H1 (cell line): Measurements from ENCODE around the gene ATP2A3. TPM values are rescaled to one million over a fixed set of nuclear protein-coding genes. Genes with fewer than 3 reads are reported as not detected.

Experiments
- CTCF ChIA-PET: fragments of 300-600 bp; sonication (Branson Sonifier 250); formaldehyde crosslinking; loops from one replicate; lab custom pipeline; 2021; ENCODE audit not compliant: partially characterized antibody; lab: Charles Lee
- POLR2A ChIA-PET: fragments of 300-600 bp; sonication (Branson Sonifier 250); formaldehyde crosslinking; loops from one replicate; lab custom pipeline; 2021; ENCODE audit warnings: inconsistent platforms; ENCODE audit not compliant: partially characterized antibody; lab: Charles Lee
- DNase-seq, 2 experiments: peaks; one replicate each; pipeline versions ENCODE4 v3.0.0 to v3.0.0-alpha.2; 2010 to 2022; ENCODE audit warnings: low spot score in 2 of 2, low read depth in 1 of 2, mixed read lengths in 1 of 2
- FAIRE-seq: peaks from 2 replicates; lab custom pipeline; 2011; peaks lifted over from hg19 to GRCh38; lab: Jason Lieb, UNC
- H2AFZ ChIP-seq: 2 replicates; pipeline ENCODE4 v1.8.1; 2012; ENCODE audit warnings: low read length, inconsistent platforms
- H2AK5ac ChIP-seq: 2 replicates; pipeline ENCODE4 v1.6.1; 2013; ENCODE audit warnings: low read depth, low read length
- H2BK120ac ChIP-seq: replicated peaks from 2 replicates; pipeline ENCODE3; 2013; ENCODE audit warnings: low read depth, low read length, inconsistent platforms
- H2BK12ac ChIP-seq: 2 replicates; pipeline ENCODE4 v1.6.1; 2013; ENCODE audit warnings: low read depth, low read length
- H2BK15ac ChIP-seq: 2 replicates; pipeline ENCODE4 v1.6.1; 2013; ENCODE audit warnings: low read length
- H2BK20ac ChIP-seq: 2 replicates; pipeline ENCODE4 v1.6.1; 2013; ENCODE audit warnings: low read length
- H2BK5ac ChIP-seq: 2 replicates; pipeline ENCODE4 v1.6.1; 2013; ENCODE audit warnings: low read depth, low read length
- H3K14ac ChIP-seq: 2 replicates; pipeline ENCODE4 v1.6.1; 2013; ENCODE audit warnings: inconsistent platforms; ENCODE audit not compliant: insufficient read length
- H3K18ac ChIP-seq: 2 replicates; pipeline ENCODE4 v1.6.1; 2013; ENCODE audit warnings: low read length; ENCODE audit errors: extremely low read depth
- H3K23ac ChIP-seq: 2 replicates; pipeline ENCODE4 v1.6.1; 2013; ENCODE audit warnings: inconsistent platforms; ENCODE audit not compliant: insufficient read length
- H3K23me2 ChIP-seq: 2 replicates; pipeline ENCODE4 v1.6.1; 2013; ENCODE audit warnings: low read depth, low read length
- H3K27ac ChIP-seq: 2 replicates; pipeline ENCODE4 v1.6.1; 2011; ENCODE audit warnings: low read depth, low read length, inconsistent platforms
- H3K27me3 ChIP-seq, 4 experiments: replicated peaks in 1 of 4; 1 replicate in 1 of 4; 2 replicates in 3 of 4; pipeline versions ENCODE4 v1.6.1 to v1.8.1; 2011 to 2013; ENCODE audit warnings: low read length in 3 of 4, mild to moderate bottlenecking in 3 of 4, inconsistent platforms in 2 of 4, mixed read lengths in 2 of 4, moderate library complexity in 1 of 4; ENCODE audit not compliant: control insufficient read depth in 3 of 4, insufficient read depth in 3 of 4; ENCODE audit errors: extremely low read depth in 1 of 4
- H3K36me3 ChIP-seq, 4 experiments: 2 replicates each; pipeline versions ENCODE4 v1.6.1 to v1.8.1; 2011 to 2013; ENCODE audit warnings: mild to moderate bottlenecking in 4 of 4, low read length in 3 of 4, moderate library complexity in 2 of 4, control low read depth in 1 of 4, inconsistent platforms in 1 of 4; ENCODE audit not compliant: insufficient read depth in 4 of 4, control insufficient read depth in 2 of 4
- H3K4ac ChIP-seq: replicated peaks from 2 replicates; pipeline ENCODE3; 2013; ENCODE audit warnings: low read length, low read depth, mixed read lengths, inconsistent platforms; ENCODE audit not compliant: insufficient read length
- H3K4me1 ChIP-seq, 4 experiments: replicated peaks in 1 of 4; 1 replicate in 1 of 4; 2 replicates in 3 of 4; pipeline versions ENCODE4 v1.6.1 to v1.8.1; 2011 to 2013; ENCODE audit warnings: low read length in 3 of 4, inconsistent platforms in 2 of 4, mixed read lengths in 1 of 4; ENCODE audit not compliant: insufficient read depth in 4 of 4, control insufficient read depth in 3 of 4
- H3K4me2 ChIP-seq, 2 experiments: 2 replicates each; pipeline versions ENCODE4 v1.6.1 to v1.8.1; 2011 to 2013; ENCODE audit warnings: low read depth in 2 of 2, low read length in 2 of 2, control low read depth in 1 of 2, inconsistent platforms in 1 of 2, mild to moderate bottlenecking in 1 of 2; ENCODE audit not compliant: insufficient read depth in 1 of 2
- H3K4me3 ChIP-seq, 4 experiments: fragments of 200-600, 300-600 bp in 1 of 4; sonication (generic), shearing (Covaris generic), sonication (Bioruptor Twin) in 1 of 4; 2 replicates each; pipeline versions ENCODE4 v1.5.1 to v1.8.1; 2011 to 2016; ENCODE audit warnings: low read length in 4 of 4, low read depth in 3 of 4, control low read depth in 2 of 4, inconsistent platforms in 2 of 4, mild to moderate bottlenecking in 2 of 4, mixed read lengths in 1 of 4, moderate library complexity in 1 of 4; ENCODE audit not compliant: insufficient read depth in 2 of 4; ENCODE audit errors: extremely low read depth in 1 of 4
- H3K56ac ChIP-seq: replicated peaks from 2 replicates; pipeline ENCODE3; 2013; ENCODE audit warnings: low read depth, mild to moderate bottlenecking, mixed read lengths, low read length, inconsistent platforms; ENCODE audit not compliant: insufficient read length
- H3K79me1 ChIP-seq: 2 replicates; pipeline ENCODE4 v1.6.1; 2013; ENCODE audit warnings: low read depth, low read length, control low read depth
- H3K79me2 ChIP-seq, 2 experiments: 2 replicates each; pipeline versions ENCODE4 v1.6.1 to v1.8.1; 2012 to 2013; ENCODE audit warnings: low read length in 2 of 2, mild to moderate bottlenecking in 2 of 2, inconsistent platforms in 1 of 2; ENCODE audit not compliant: insufficient read depth in 2 of 2, control insufficient read depth in 1 of 2
- H3K9ac ChIP-seq, 4 experiments: replicated peaks in 1 of 4; 1 replicate in 1 of 4; 2 replicates in 3 of 4; pipeline versions ENCODE4 v1.6.1 to v1.8.1; 2011 to 2013; ENCODE audit warnings: low read depth in 3 of 4, low read length in 3 of 4, control low read depth in 2 of 4, mild to moderate bottlenecking in 2 of 4, moderate library complexity in 2 of 4, inconsistent platforms in 1 of 4; ENCODE audit errors: extremely low read depth in 1 of 4
- H3K9me3 ChIP-seq, 2 experiments: 2 replicates each; pipeline versions ENCODE4 v1.6.1 to v1.8.1; 2012 to 2013; ENCODE audit warnings: mild to moderate bottlenecking in 2 of 2, moderate library complexity in 2 of 2, control low read depth in 1 of 2, inconsistent platforms in 1 of 2, low read depth in 1 of 2, low read length in 1 of 2, mixed read lengths in 1 of 2; ENCODE audit not compliant: insufficient read depth in 2 of 2
- H4K20me1 ChIP-seq, 2 experiments: replicated peaks in 1 of 2; 2 replicates each; pipeline versions ENCODE3 to v1.8.1; 2011 to 2013; ENCODE audit warnings: inconsistent platforms in 2 of 2, low read length in 2 of 2, mild to moderate bottlenecking in 1 of 2; ENCODE audit not compliant: insufficient read depth in 2 of 2, control insufficient read depth in 1 of 2
- H4K5ac ChIP-seq: 2 replicates; pipeline ENCODE4 v1.6.1; 2013; ENCODE audit warnings: low read length, low read depth, mixed read lengths, inconsistent platforms; ENCODE audit not compliant: insufficient read length
- H4K8ac ChIP-seq: 2 replicates; pipeline ENCODE4 v1.8.0; 2013; ENCODE audit warnings: mild to moderate bottlenecking, moderate library complexity, low read length, inconsistent platforms; ENCODE audit not compliant: insufficient read depth; ENCODE audit errors: extremely low read depth
- H4K91ac ChIP-seq: replicated peaks from 2 replicates; pipeline ENCODE3; 2013; ENCODE audit warnings: low read length, mixed read lengths, inconsistent platforms; ENCODE audit not compliant: insufficient read length
- BACH1 ChIP-seq: IDR thresholded peaks from 2 replicates; pipeline ENCODE4 v1.6.1; 2012; ENCODE audit warnings: low read length, improper control_type of control experiment
- BCL11A ChIP-seq, 2 experiments: IDR thresholded peaks; one replicate each; pipeline ENCODE4 v1.6.1; 2011; ENCODE audit warnings: low read depth in 2 of 2, low read length in 2 of 2, mild to moderate bottlenecking in 2 of 2
- CBX5 ChIP-seq: fragments of 300-800, 300-1000 bp; sonication (generic); IDR thresholded peaks from 2 replicates; pipeline ENCODE4 v1.7.1; 2016; ENCODE audit warnings: antibody characterized with exemption, low read length, low read depth
- CEBPB ChIP-seq: IDR thresholded peaks from 2 replicates; pipeline ENCODE4 v1.6.1; 2012; ENCODE audit warnings: low read depth, low read length
- GABPA ChIP-seq: IDR thresholded peaks from 2 replicates; pipeline ENCODE4 v1.6.1; 2011; ENCODE audit warnings: mild to moderate bottlenecking, low read length, moderate library complexity, borderline replicate concordance; ENCODE audit not compliant: insufficient read depth
- KDM1A ChIP-seq: fragments of 200-600, 300-600 bp; sonication (generic); IDR thresholded peaks from 2 replicates; pipeline ENCODE4 v1.7.1; 2016; ENCODE audit warnings: mild to moderate bottlenecking, low read length, borderline replicate concordance
- MAFK ChIP-seq: IDR thresholded peaks from 2 replicates; pipeline ENCODE4 v1.6.1; 2012; ENCODE audit warnings: low read depth, mild to moderate bottlenecking, improper control_type of control experiment, low read length
- MAX ChIP-seq: IDR thresholded peaks from 2 replicates; pipeline ENCODE4 v1.6.1; 2012; ENCODE audit warnings: inconsistent platforms
- NANOG ChIP-seq: IDR thresholded peaks from 2 replicates; pipeline ENCODE4 v1.6.1; 2011; ENCODE audit warnings: low read length, low read depth, mild to moderate bottlenecking, inconsistent platforms; ENCODE audit not compliant: insufficient read depth, poor library complexity, severe bottlenecking
- PHF8 ChIP-seq: fragments of 200-600 bp; sonication (generic); conservative IDR thresholded peaks from 2 replicates; pipeline ENCODE4 v1.7.1; 2012; ENCODE audit warnings: low read depth, mild to moderate bottlenecking, inconsistent platforms, low read length, moderate library complexity
- TAF7 ChIP-seq: optimal IDR thresholded peaks from 2 replicates; pipeline ENCODE3; 2011; ENCODE audit warnings: low read depth, mild to moderate bottlenecking, inconsistent platforms, low read length, moderate library complexity, borderline replicate concordance
- TCF12 ChIP-seq: IDR thresholded peaks from 2 replicates; pipeline ENCODE4 v1.6.1; 2011; ENCODE audit warnings: low read depth, mild to moderate bottlenecking, low read length
- TEAD4 ChIP-seq: IDR thresholded peaks from 2 replicates; pipeline ENCODE4 v1.6.1; 2012; ENCODE audit warnings: low read depth, low read length, inconsistent platforms, mixed read lengths
- YY1 ChIP-seq: IDR thresholded peaks from 2 replicates; pipeline ENCODE4 v1.6.1; 2011; ENCODE audit warnings: low read depth, mild to moderate bottlenecking, low read length
- WGBS, 2 experiments: shearing (Covaris generic) in 1 of 2; methylation state at CpG; one replicate each; pipeline versions ENCODE4 v1.1.6 to v1.1.7; 2013 to 2015; ENCODE audit warnings: low lambda C conversion rate in 2 of 2, mixed read lengths in 2 of 2, inconsistent platforms in 1 of 2, low coverage in 1 of 2, missing lambda C conversion rate in 1 of 2; ENCODE audit not compliant: insufficient replicate concordance in 2 of 2, insufficient coverage in 1 of 2, insufficient read length in 1 of 2; ENCODE audit errors: extremely low coverage in 1 of 2, missing lambda C conversion rate in 1 of 2; 5-methylcytosine and 5-hydroxymethylcytosine counted together
- polyA plus RNA-seq, 7 experiments: library from polyadenylated mRNA; depleted of rRNA in 3 of 7; stranded (reverse) in 5 of 7; unstranded in 2 of 7; fragments of >200 nt in 5 of 7; fragments of 200-250 nt in 2 of 7; gene quantifications; 1 replicate in 5 of 7; 2 replicates in 1 of 7; 4 replicates in 1 of 7; pipeline versions ENCODE4 v1.2.1 to v1.2.3, GENCODE V29; 2011 to 2013; ENCODE audit warnings: missing spikeins in 2 of 7, mixed read lengths in 2 of 7
- total RNA-seq: library from RNA; stranded (reverse); fragmentation: NEBNext Ultra II Directional; extraction: Animal tissue kit (Norgen Biotek cat#: 25700); gene quantifications from 2 replicates; pipeline ENCODE4 v1.2.1, GENCODE V29; 2021

ATP2A3 gene
- total and polyA plus RNA-seq, 2 of the 8 experiments (the other 6 are each of a cell fraction or from before 2014, with no cell fraction given) = 18.4 to 32.5 TPM

GRCh38 chr17:3914312-3914670 is 49.9 kb downstream of the ATP2A3 start:
- H3K27me3 ChIP-seq = no peaks in the 10 kb centered on the region
- TF ChIP-seq PHF8 (no peak), TCF12 (no peak), YY1 (no peak), BACH1 (no peak), CBX5 (no peak), MAX (no peak), TEAD4 (no peak), BCL11A (IDR thresholded peaks at IDR 0.05; ENCODE audit: low read depth in 2 of 2, low read length in 2 of 2) (no peak), CEBPB (no peak), KDM1A (no peak), TAF7 (no peak), NANOG (no peak), MAFK (no peak), GABPA (no peak)
- no peaks in the 10 kb centered on the region for H3K79me1 ChIP-seq
- no peak overlapping the region for H3K23ac ChIP-seq
- H2AFZ ChIP-seq = peak overlapping the region; percentile 74; the same call in 1 of the 2 replicates
- peaks cover 0 to 1% (median 0%) of the 10 kb centered on the region in 4 experiments; a peak in 1 of 7 replicates for H3K4me1 ChIP-seq
- H4K5ac ChIP-seq = no peak overlapping the region
- no peak overlapping the region for H2AK5ac ChIP-seq
- no peak overlapping the region for H3K4me3 ChIP-seq
- H3K23me2 ChIP-seq = no peaks in the 10 kb centered on the region
- no peak overlapping the region for H3K56ac ChIP-seq
- no peak overlapping the region for H3K4ac ChIP-seq
- H2BK120ac ChIP-seq = no peak overlapping the region
- H2BK20ac ChIP-seq = no peak overlapping the region
- no peak overlapping the region for H4K91ac ChIP-seq
- whole genome bisulfite sequencing, 2 experiments = 80% methylated on average over 10 of the region's 10 CpGs; no CpG with 5 or more reads in 1 of the 2 experiments
- no peak overlapping the region for H3K9ac ChIP-seq
- no peaks in the 10 kb centered on the region for H4K20me1 ChIP-seq
- ChIA-PET POLR2A (interaction anchor here (1.4 kb wide), 1 partner anchor 24 kb away, joined by 3 read pairs; no protein-coding TSS in a partner anchor), CTCF (interaction anchor here (0.5 to 7.4 kb wide), 52 partner anchors 10 to 1546 kb away, joined by 3 to 96 read pairs (median 4); partner anchors contain the start of gene CAMKK1)
- H3K14ac ChIP-seq = no peak overlapping the region
- no peak overlapping the region for H4K8ac ChIP-seq
- H3K27ac ChIP-seq = no peak overlapping the region
- DNase-seq (no peak), FAIRE-seq (no peak)
- H3K18ac ChIP-seq = no peak overlapping the region
- no peaks in the 10 kb centered on the region for H3K79me2 ChIP-seq
- peak overlapping the region; percentile 61; the same call in 1 of the 2 replicates for H2BK15ac ChIP-seq
- H3K4me2 ChIP-seq = no peak overlapping the region
- H3K9me3 ChIP-seq = no peaks in the 10 kb centered on the region
- H3K36me3 ChIP-seq = no peaks in the 10 kb centered on the region
- H2BK5ac ChIP-seq = no peak overlapping the region
- H2BK12ac ChIP-seq = no peak overlapping the region
